BE2C (cell line): ENCODE measurements around the gene COPZ2.
"Not testable (repeated sequence)": the region's sequence is repeated elsewhere in the genome, so short reads cannot be mapped to it uniquely, and the experiment has no call there.

Experiments
- DNase-seq: peaks from one replicate; pipeline ENCODE4 v3.0.0-alpha.2; 2020
- H3K27me3 ChIP-seq: fragments of 250-450 bp; sonication (Bioruptor Pico); 2 replicates; pipeline ENCODE4 v1.5.1; 2020; ENCODE audit warnings: mild to moderate bottlenecking
- H3K36me3 ChIP-seq: fragments of 250-450 bp; sonication (Bioruptor Pico); 2 replicates; pipeline ENCODE4 v1.5.1; 2020; ENCODE audit warnings: mild to moderate bottlenecking
- H3K4me1 ChIP-seq: fragments of 250-450 bp; sonication (Bioruptor Pico); 2 replicates; pipeline ENCODE4 v1.5.1; 2020
- H3K4me3 ChIP-seq: 2 replicates; pipeline ENCODE4 v1.5.1; 2011; ENCODE audit warnings: low read depth, low read length
- H3K9me3 ChIP-seq: fragments of 250-450 bp; sonication (Bioruptor Pico); 2 replicates; pipeline ENCODE4 v1.5.1; 2020
- CTCF ChIP-seq: IDR thresholded peaks from 2 replicates; pipeline ENCODE4 v1.5.1; 2012; ENCODE audit warnings: mild to moderate bottlenecking, low read depth, low read length

COPZ2 gene

GRCh38 chr17:48043176-48043575, 5.6 kb upstream of the COPZ2 start:
- Histone ChIP-seq H3K4me3 (no peak overlapping the region), H3K4me1 (no peaks in the 10 kb centered on the region; the same call in none of the 2 replicates), H3K9me3 (no peaks in the 10 kb centered on the region), H3K36me3 (no peaks in the 10 kb centered on the region), H3K27me3 (no peaks in the 10 kb centered on the region)
- DNase-seq: no peak
- no peak for TF ChIP-seq CTCF

- Histone ChIP-seq H3K4me1 (no peaks in the 10 kb centered on the region; the same call in none of the 2 replicates), H3K27me3 (no peaks in the 10 kb centered on the region), H3K36me3 (no peaks in the 10 kb centered on the region), H3K9me3 (no peaks in the 10 kb centered on the region), H3K4me3 (no peak overlapping the region)
- DNase-seq: no peak
- TF ChIP-seq CTCF: no peak
Observed at GRCh38 chr17:48038687-48039086, 1.1 kb upstream of the COPZ2 start.

- H3K9me3 ChIP-seq: no peaks in the 10 kb centered on the region
- H3K36me3 ChIP-seq: no peaks in the 10 kb centered on the region
- TF ChIP-seq CTCF: no peak
- no peak for DNase-seq
- peak overlapping the region; percentile 77 for H3K4me3 ChIP-seq
- H3K27me3 ChIP-seq: no peaks in the 10 kb centered on the region
- no peaks in the 10 kb centered on the region; the same call in 1 of the 2 replicates for H3K4me1 ChIP-seq
Observed at GRCh38 chr17:48037838-48038323, 284 bp upstream of the COPZ2 start.

GRCh38 chr17:48036693-48037035, 933 bp downstream of the COPZ2 start:
- TF ChIP-seq CTCF: no peak
- Histone ChIP-seq H3K4me1 (no peaks in the 10 kb centered on the region), H3K9me3 (no peaks in the 10 kb centered on the region), H3K27me3 (no peaks in the 10 kb centered on the region), H3K4me3 (peak overlapping the region; percentile 77), H3K36me3 (no peaks in the 10 kb centered on the region)
- DNase-seq: no peak

- H3K4me3 ChIP-seq, H3K4me1 ChIP-seq, DNase-seq, H3K36me3 ChIP-seq, H3K27me3 ChIP-seq, H3K9me3 ChIP-seq: not testable (repeated sequence)
Observed at GRCh38 chr17:48034734-48035133, 2.9 kb downstream of the COPZ2 start.

GRCh38 chr17:48031966-48032365, 5.6 kb downstream of the COPZ2 start:
- peaks cover 1% of the 10 kb centered on the region for H3K4me1 ChIP-seq

More at GRCh38 chr17:48031966-48032365, 5.6 kb downstream of the COPZ2 start:
- TF ChIP-seq CTCF: no peak
- DNase-seq: no peak
- Histone ChIP-seq H3K4me3 (no peak overlapping the region), H3K36me3 (no peaks in the 10 kb centered on the region), H3K9me3 (no peaks in the 10 kb centered on the region), H3K27me3 (no peaks in the 10 kb centered on the region)
